ENCODE measurements around the gene USP15. TPM values are rescaled to one million over a fixed set of nuclear protein-coding genes. Genes with fewer than 3 reads are reported as not detected.

The USP15 gene
- total RNA-seq, 1 experiment from 2014 or later: 35.3 TPM

DNA sequence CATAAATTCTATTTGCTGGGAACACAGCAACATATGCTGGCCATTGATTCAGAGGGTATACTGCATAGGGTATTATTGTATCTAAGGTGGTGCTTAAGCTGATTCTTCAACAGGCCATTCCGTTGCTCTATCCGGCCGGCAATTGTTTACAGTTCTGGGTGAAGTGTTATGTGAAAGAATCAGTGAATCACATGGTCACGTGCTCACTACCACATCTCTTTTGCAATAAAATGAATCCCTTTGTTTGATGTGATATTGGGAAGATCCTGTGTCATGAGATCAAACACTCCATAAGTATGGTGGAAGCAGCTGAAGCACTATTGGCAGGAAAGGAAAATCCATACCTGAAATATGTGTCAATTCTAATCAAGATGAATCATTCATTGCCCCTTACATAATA, 7.6 kb upstream of the USP15 start:
- TF ChIP-seq, protein P1, sequence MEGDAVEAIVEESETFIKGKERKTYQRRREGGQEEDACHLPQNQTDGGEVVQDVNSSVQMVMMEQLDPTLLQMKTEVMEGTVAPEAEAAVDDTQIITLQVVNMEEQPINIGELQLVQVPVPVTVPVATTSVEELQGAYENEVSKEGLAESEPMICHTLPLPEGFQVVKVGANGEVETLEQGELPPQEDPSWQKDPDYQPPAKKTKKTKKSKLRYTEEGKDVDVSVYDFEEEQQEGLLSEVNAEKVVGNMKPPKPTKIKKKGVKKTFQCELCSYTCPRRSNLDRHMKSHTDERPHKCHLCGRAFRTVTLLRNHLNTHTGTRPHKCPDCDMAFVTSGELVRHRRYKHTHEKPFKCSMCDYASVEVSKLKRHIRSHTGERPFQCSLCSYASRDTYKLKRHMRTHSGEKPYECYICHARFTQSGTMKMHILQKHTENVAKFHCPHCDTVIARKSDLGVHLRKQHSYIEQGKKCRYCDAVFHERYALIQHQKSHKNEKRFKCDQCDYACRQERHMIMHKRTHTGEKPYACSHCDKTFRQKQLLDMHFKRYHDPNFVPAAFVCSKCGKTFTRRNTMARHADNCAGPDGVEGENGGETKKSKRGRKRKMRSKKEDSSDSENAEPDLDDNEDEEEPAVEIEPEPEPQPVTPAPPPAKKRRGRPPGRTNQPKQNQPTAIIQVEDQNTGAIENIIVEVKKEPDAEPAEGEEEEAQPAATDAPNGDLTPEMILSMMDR (conservative IDR thresholded peaks at IDR 0.05): no peak
- Histone ChIP-seq H3K4ac (ENCODE audit: low read depth, low read length) (no peak overlapping the region), H2BK120ac (ENCODE audit: low read depth, low read length, poor library complexity, severe bottlenecking) (no peak overlapping the region), H3K27me3 (ENCODE audit: insufficient read depth, low read length) (no peaks in the 10 kb centered on the region), H3K4me1 (ENCODE audit: insufficient read depth, low read length) (no peaks in the 10 kb centered on the region), H4K20me1 (ENCODE audit: control insufficient read depth, insufficient read depth, insufficient read length) (no peaks in the 10 kb centered on the region), H3K9me3 (ENCODE audit: control insufficient read depth, low read depth, low read length) (no peaks in the 10 kb centered on the region), H4K5ac (ENCODE audit: insufficient read length, low read depth, low read length) (no peak overlapping the region), H4K91ac (ENCODE audit: insufficient read length, low read depth, low read length) (no peak overlapping the region), H3K4me2 (ENCODE audit: insufficient read depth, insufficient read length, low read length) (no peak overlapping the region), H4K8ac (replicated peaks; ENCODE audit: insufficient read length, low read depth, low read length) (no peak overlapping the region), H3K23ac (ENCODE audit: insufficient read length, low read depth, low read length) (no peak overlapping the region), H3K23me2 (ENCODE audit: insufficient read length, low read depth, low read length, poor library complexity, severe bottlenecking) (no peaks in the 10 kb centered on the region), H2AK5ac (ENCODE audit: insufficient read length, low read length) (no peak overlapping the region), H3K18ac (ENCODE audit: insufficient read length, low read depth, low read length) (no peak overlapping the region), H3K79me2 (ENCODE audit: insufficient read depth, low read length) (no peaks in the 10 kb centered on the region), H2BK12ac (ENCODE audit: insufficient read length, low read depth, low read length) (no peak overlapping the region), H2AFZ (ENCODE audit: low read length) (no peak overlapping the region), H3K27ac (ENCODE audit: insufficient read length, low read depth, low read length) (no peak overlapping the region), H3K79me1 (ENCODE audit: insufficient read depth, low read depth, low read length, poor library complexity, severe bottlenecking) (no peaks in the 10 kb centered on the region), H3K14ac (ENCODE audit: insufficient read depth, low read length) (no peak overlapping the region), H2BK5ac (ENCODE audit: insufficient read length, low read length) (no peak overlapping the region), H3K9ac (ENCODE audit: extremely low read depth, insufficient read length, low read length) (no peak overlapping the region), H3T11ph (ENCODE audit: low read length) (no peak overlapping the region), H2BK15ac (ENCODE audit: low read depth, low read length) (no peak overlapping the region), H3K56ac (ENCODE audit: insufficient read length, low read depth, low read length) (no peak overlapping the region), H2BK20ac (ENCODE audit: low read depth, low read length, poor library complexity, severe bottlenecking) (no peak overlapping the region)
- Mint-ChIP-seq H3K27me3 (ENCODE audit: low read depth) (no peaks in the 10 kb centered on the region), H3K27ac (no peak overlapping the region), H3K4me1 (peaks cover 11 to 15% of the 10 kb centered on the region in 2 experiments), H3K36me3 (ENCODE audit: insufficient read depth in 1 of 3, low read depth in 3 of 3) (no peaks in the 10 kb centered on the region), H3K4me3 (no peak overlapping the region), H3K9me3 (no peaks in the 10 kb centered on the region)
- whole genome bisulfite sequencing (ENCODE audit: extremely low coverage, insufficient read length, low lambda C conversion rate): no CpG with 5 or more reads among the region's 4 CpGs
- DNase-seq: no peak
